Measurements from ENCODE around the gene KIAA0586. TPM values are rescaled to one million over a fixed set of nuclear protein-coding genes. Genes with fewer than 3 reads are reported as not detected.

Gene KIAA0586
- total RNA-seq, 1 experiment from 2014 or later: 25.7 TPM

DNA sequence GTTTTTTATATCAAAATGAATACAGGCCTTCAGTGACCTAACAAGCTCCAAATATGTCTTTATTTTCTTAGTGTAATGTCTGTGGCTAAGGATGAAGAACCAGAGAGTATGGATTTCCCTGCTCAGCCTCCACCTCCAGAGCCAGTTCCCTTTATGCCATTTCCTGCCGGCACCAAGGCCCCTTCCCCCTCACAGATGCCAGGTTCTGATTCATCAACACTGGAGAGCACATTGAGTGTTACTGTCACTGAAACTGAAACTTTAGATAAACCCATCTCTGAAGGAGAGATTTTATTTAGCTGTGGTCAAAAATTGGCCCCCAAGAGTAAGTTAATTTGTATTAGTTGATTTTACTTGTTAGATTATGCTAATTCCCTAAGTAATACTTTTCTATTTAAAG is 61.0 kb downstream of the KIAA0586 start:
- peaks cover 0 to 6% of the 10 kb centered on the region in 2 experiments; a peak in 2 of 4 replicates for H3K36me3 ChIP-seq (ENCODE audit: control insufficient read depth in 1 of 2, insufficient read depth in 2 of 2, low read length in 2 of 2)
- no peak overlapping the region for H3K9ac ChIP-seq (ENCODE audit: low read length)
- CTCF ChIA-PET: interaction anchor here (0.7 kb wide), 1 partner anchor 13 kb away, joined by 3 read pairs; no protein-coding TSS in a partner anchor
- no peaks in the 10 kb centered on the region for H3K4me1 ChIP-seq (ENCODE audit: control insufficient read depth in 1 of 2, insufficient read depth in 2 of 2, low read length in 2 of 2)
- no peak overlapping the region for H3K4me3 ChIP-seq (replicated peaks in 1 of 2; ENCODE audit: low read depth in 1 of 2, low read length in 2 of 2)
- no TSS peak for BruUV-seq (replicated peaks)
- H2AFZ ChIP-seq (ENCODE audit: low read depth, low read length, poor library complexity, severe bottlenecking): no peak overlapping the region
- POLR2A ChIA-PET: no interaction called here
- H3K27ac ChIP-seq (ENCODE audit: low read depth, low read length): no peak overlapping the region
- H3K4me2 ChIP-seq (ENCODE audit: low read length): no peak overlapping the region
- intact Hi-C loops (cut with micrococcal nuclease): loop anchor here (10.0 kb wide), 1 partner anchor 1294 kb away; no protein-coding TSS in a partner anchor
- DNase-seq (ENCODE audit: low read depth, low spot score) (no peak), ATAC-seq (no peak)
- H3K9me2 ChIP-seq (ENCODE audit: insufficient read depth): no peaks in the 10 kb centered on the region
- TF ChIP-seq, protein P1, sequence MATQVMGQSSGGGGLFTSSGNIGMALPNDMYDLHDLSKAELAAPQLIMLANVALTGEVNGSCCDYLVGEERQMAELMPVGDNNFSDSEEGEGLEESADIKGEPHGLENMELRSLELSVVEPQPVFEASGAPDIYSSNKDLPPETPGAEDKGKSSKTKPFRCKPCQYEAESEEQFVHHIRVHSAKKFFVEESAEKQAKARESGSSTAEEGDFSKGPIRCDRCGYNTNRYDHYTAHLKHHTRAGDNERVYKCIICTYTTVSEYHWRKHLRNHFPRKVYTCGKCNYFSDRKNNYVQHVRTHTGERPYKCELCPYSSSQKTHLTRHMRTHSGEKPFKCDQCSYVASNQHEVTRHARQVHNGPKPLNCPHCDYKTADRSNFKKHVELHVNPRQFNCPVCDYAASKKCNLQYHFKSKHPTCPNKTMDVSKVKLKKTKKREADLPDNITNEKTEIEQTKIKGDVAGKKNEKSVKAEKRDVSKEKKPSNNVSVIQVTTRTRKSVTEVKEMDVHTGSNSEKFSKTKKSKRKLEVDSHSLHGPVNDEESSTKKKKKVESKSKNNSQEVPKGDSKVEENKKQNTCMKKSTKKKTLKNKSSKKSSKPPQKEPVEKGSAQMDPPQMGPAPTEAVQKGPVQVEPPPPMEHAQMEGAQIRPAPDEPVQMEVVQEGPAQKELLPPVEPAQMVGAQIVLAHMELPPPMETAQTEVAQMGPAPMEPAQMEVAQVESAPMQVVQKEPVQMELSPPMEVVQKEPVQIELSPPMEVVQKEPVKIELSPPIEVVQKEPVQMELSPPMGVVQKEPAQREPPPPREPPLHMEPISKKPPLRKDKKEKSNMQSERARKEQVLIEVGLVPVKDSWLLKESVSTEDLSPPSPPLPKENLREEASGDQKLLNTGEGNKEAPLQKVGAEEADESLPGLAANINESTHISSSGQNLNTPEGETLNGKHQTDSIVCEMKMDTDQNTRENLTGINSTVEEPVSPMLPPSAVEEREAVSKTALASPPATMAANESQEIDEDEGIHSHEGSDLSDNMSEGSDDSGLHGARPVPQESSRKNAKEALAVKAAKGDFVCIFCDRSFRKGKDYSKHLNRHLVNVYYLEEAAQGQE (IDR thresholded peaks at IDR 0.05; ENCODE audit: low read depth): no peak
- TF ChIP-seq FOSL1 (IDR thresholded peaks at IDR 0.05; ENCODE audit: low read depth): no peak
- TF ChIP-seq, protein P2, sequence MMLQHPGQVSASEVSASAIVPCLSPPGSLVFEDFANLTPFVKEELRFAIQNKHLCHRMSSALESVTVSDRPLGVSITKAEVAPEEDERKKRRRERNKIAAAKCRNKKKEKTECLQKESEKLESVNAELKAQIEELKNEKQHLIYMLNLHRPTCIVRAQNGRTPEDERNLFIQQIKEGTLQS (IDR thresholded peaks at IDR 0.05): no peak
- no peak for TF ChIP-seq JUND (IDR thresholded peaks at IDR 0.05)
- no peak for TF ChIP-seq YY1 (IDR thresholded peaks at IDR 0.05; ENCODE audit: extremely low read depth, insufficient replicate concordance, low read depth, low read length)
- TF ChIP-seq SP1 (IDR thresholded peaks at IDR 0.05; ENCODE audit: low read depth): no peak
- TF ChIP-seq, protein P3, sequence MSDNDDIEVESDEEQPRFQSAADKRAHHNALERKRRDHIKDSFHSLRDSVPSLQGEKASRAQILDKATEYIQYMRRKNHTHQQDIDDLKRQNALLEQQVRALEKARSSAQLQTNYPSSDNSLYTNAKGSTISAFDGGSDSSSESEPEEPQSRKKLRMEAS (IDR thresholded peaks at IDR 0.05): no peak
- no peak for TF ChIP-seq SRF (IDR thresholded peaks at IDR 0.05; ENCODE audit: low read depth)
- no peak for TF ChIP-seq CBX3 (IDR thresholded peaks at IDR 0.05; ENCODE audit: low read depth)
- no peak for TF ChIP-seq ELF1 (IDR thresholded peaks at IDR 0.05; ENCODE audit: borderline replicate concordance, low read depth)
- TF ChIP-seq, protein P4, sequence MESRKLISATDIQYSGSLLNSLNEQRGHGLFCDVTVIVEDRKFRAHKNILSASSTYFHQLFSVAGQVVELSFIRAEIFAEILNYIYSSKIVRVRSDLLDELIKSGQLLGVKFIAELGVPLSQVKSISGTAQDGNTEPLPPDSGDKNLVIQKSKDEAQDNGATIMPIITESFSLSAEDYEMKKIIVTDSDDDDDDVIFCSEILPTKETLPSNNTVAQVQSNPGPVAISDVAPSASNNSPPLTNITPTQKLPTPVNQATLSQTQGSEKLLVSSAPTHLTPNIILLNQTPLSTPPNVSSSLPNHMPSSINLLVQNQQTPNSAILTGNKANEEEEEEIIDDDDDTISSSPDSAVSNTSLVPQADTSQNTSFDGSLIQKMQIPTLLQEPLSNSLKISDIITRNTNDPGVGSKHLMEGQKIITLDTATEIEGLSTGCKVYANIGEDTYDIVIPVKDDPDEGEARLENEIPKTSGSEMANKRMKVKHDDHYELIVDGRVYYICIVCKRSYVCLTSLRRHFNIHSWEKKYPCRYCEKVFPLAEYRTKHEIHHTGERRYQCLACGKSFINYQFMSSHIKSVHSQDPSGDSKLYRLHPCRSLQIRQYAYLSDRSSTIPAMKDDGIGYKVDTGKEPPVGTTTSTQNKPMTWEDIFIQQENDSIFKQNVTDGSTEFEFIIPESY (IDR thresholded peaks at IDR 0.05; ENCODE audit: extremely low read depth, insufficient replicate concordance, low read length): no peak
- TF ChIP-seq SIN3A (IDR thresholded peaks at IDR 0.05; ENCODE audit: low read depth): no peak
- TF ChIP-seq ZNF274 (IDR thresholded peaks at IDR 0.05; ENCODE audit: low read depth, low read length): no peak
- no peaks in the 10 kb centered on the region for H3K79me2 ChIP-seq (ENCODE audit: insufficient read depth, low read length)
- H4K20me1 ChIP-seq (ENCODE audit: insufficient read depth): no peaks in the 10 kb centered on the region
- RAD21 ChIA-PET (ENCODE audit: low non-redundant PET in 1 of 2, low total read pairs in 2 of 2, uncharacterized antibody in 2 of 2, unreplicated experiment in 2 of 2): no interaction called here
- H3K27me3 ChIP-seq (ENCODE audit: insufficient read depth, low read length): no peaks in the 10 kb centered on the region
- no peaks in the 10 kb centered on the region for H3K9me3 ChIP-seq (ENCODE audit: control insufficient read depth in 1 of 2, insufficient read depth in 1 of 2, low read depth in 1 of 2, low read length in 2 of 2)

All from HCT116 (cell line).